Lung (tissue), 12 donors: ENCODE measurements around the gene NR2C2AP. TPM values are rescaled to one million over a fixed set of nuclear protein-coding genes. Genes with fewer than 3 reads are reported as not detected.

Experiments
- ATAC-seq: fragments of 200-7000 bp; cut with Tn5 transposase; one replicate; pipeline ENCODE4 v1.9.1; 2020; ENCODE audit warnings: moderate number of reproducible peaks; ENCODE audit not compliant: insufficient read depth, low FRiP score
- DNase-seq, 3 donors: peaks; one replicate each; pipeline ENCODE4 v3.0.0-alpha.2; 2013 to 2017
- H3K27ac ChIP-seq, 2 donors: one replicate each; pipeline ENCODE4 v1.5.1; 2013; ENCODE audit warnings: mild to moderate bottlenecking in 2 of 2, moderate library complexity in 2 of 2, control low read depth in 1 of 2, inconsistent platforms in 1 of 2, low read depth in 1 of 2, low read length in 1 of 2
- H3K27me3 ChIP-seq, 3 donors: one replicate each; pipeline ENCODE4 v1.5.1; 2013; ENCODE audit warnings: low read length in 2 of 3; ENCODE audit not compliant: control insufficient read depth in 3 of 3, insufficient read depth in 3 of 3
- H3K36me3 ChIP-seq, 4 donors: one replicate each; pipeline ENCODE4 v1.5.1; 2013; ENCODE audit warnings: low read length in 4 of 4, mild to moderate bottlenecking in 1 of 4, moderate library complexity in 1 of 4; ENCODE audit not compliant: control insufficient read depth in 4 of 4, insufficient read depth in 4 of 4
- H3K4me1 ChIP-seq, 5 donors: one replicate each; pipeline ENCODE4 v1.5.1; 2013; ENCODE audit warnings: low read length in 5 of 5, mild to moderate bottlenecking in 2 of 5, moderate library complexity in 1 of 5; ENCODE audit not compliant: control insufficient read depth in 5 of 5, insufficient read depth in 5 of 5
- H3K4me3 ChIP-seq: one replicate; pipeline ENCODE4 v1.5.1; 2013; ENCODE audit warnings: mild to moderate bottlenecking, control low read depth, moderate library complexity
- H3K9ac ChIP-seq, 2 donors: one replicate each; pipeline ENCODE4 v1.5.1; 2013; ENCODE audit warnings: low read length in 2 of 2, control low read depth in 1 of 2; ENCODE audit not compliant: insufficient read depth in 1 of 2
- H3K9me3 ChIP-seq, 4 donors: one replicate each; pipeline ENCODE4 v1.5.1; 2013; ENCODE audit warnings: low read length in 3 of 4, mild to moderate bottlenecking in 1 of 4, moderate library complexity in 1 of 4; ENCODE audit not compliant: control insufficient read depth in 4 of 4, insufficient read depth in 3 of 4
- CTCF ChIP-seq: IDR thresholded peaks from 2 replicates; pipeline ENCODE4 v1.5.1; 2012; ENCODE audit warnings: mild to moderate bottlenecking; ENCODE audit errors: control extremely low read depth, extremely low read depth
- WGBS, 2 donors: extraction: QIAGEN DNeasy Blood & Tissue Kit; methylation state at CpG; one replicate each; pipeline ENCODE4 v1.1.7; 2013; 5-methylcytosine and 5-hydroxymethylcytosine counted together
- polyA plus RNA-seq, 2 donors: library from polyadenylated mRNA; stranded (reverse); fragments of 200-250 nt; gene quantifications; one replicate each; pipeline ENCODE4 v1.2.1, GENCODE V29; 2013
- total RNA-seq, 2 donors: library from RNA; depleted of rRNA in 1 of 2; stranded (reverse); fragments of >200 nt in 1 of 2; gene quantifications; one replicate each; pipeline ENCODE4 v1.2.1, GENCODE V29; 2014 to 2021
- donor health status: control.
- donor health status: control.
- donor health status: Bipolar disorder and iron deficiency.
- donor health status: healthy.
- donor health status: DM: yes; HTN: yes; CAD: no.

NR2C2AP gene
- total and polyA plus RNA-seq, 4 donors, result 4.6 to 26.7 (median 21.2) TPM

GRCh38 chr19:19159534-19159933 lies 43.7 kb downstream of the NR2C2AP start:
- Histone ChIP-seq H3K9ac (no peak overlapping the region), H3K4me3 (no peak overlapping the region), H3K9me3 (no peaks in the 10 kb centered on the region), H3K4me1 (no peaks in the 10 kb centered on the region), H3K36me3 (peaks cover 0 to 6% (median 3%) of the 10 kb centered on the region in 4 donors), H3K27me3 (no peaks in the 10 kb centered on the region), H3K27ac (no peak overlapping the region)
- no peak for TF ChIP-seq CTCF
- WGBS, 2 donors, result 95 to 96% methylated on average over 4 of the region's 4 CpGs
- DNase-seq, result no peak
- ATAC-seq, result no peak

- Histone ChIP-seq H3K9me3 (no peaks in the 10 kb centered on the region), H3K9ac (no peak overlapping the region), H3K36me3 (peaks cover 0 to 6% (median 3%) of the 10 kb centered on the region in 4 donors), H3K27ac (no peak overlapping the region), H3K4me3 (no peak overlapping the region), H3K27me3 (no peaks in the 10 kb centered on the region), H3K4me1 (no peaks in the 10 kb centered on the region)
- 77 to 83% methylated on average over 6 of the region's 6 CpGs for WGBS, 2 donors
- no peak for TF ChIP-seq CTCF
- no peak for ATAC-seq
- DNase-seq, result no peak
Observed at GRCh38 chr19:19157808-19158207, 45.4 kb downstream of the NR2C2AP start.

GRCh38 chr19:19155495-19156219 lies 47.6 kb downstream of the NR2C2AP start:
- H3K36me3 ChIP-seq, result peaks cover 0 to 6% (median 3%) of the 10 kb centered on the region in 4 donors
- H3K4me1 ChIP-seq, result no peaks in the 10 kb centered on the region
- no peak for TF ChIP-seq CTCF
- H3K9me3 ChIP-seq, result no peaks in the 10 kb centered on the region
- no peak overlapping the region for H3K4me3 ChIP-seq
- DNase-seq, result no peak
- H3K9ac ChIP-seq, result no peak overlapping the region
- no peaks in the 10 kb centered on the region for H3K27me3 ChIP-seq
- WGBS, 2 donors, result 91 to 96% methylated on average over 10 of the region's 10 CpGs
- no peak for ATAC-seq
- no peak overlapping the region for H3K27ac ChIP-seq
